Stimulated activated naive CD8-positive, alpha-beta T cell treated with anti-CD3 and anti-CD28 coated beads, Interleukin-15, Interleukin-2, amounts not matched to agents 100 U/mL and 50 U/mL, for 24 hours (primary cell): Measurements from ENCODE around the gene JDP2.

Source experiments
- ATAC-seq: fragments of 150-1000 bp; cut with Tn5 transposase; one replicate; pipeline ENCODE4 v1.10.0; 2021
- DNase-seq: peaks from one replicate; pipeline ENCODE4 v3.0.0; 2021

Gene JDP2

DNA sequence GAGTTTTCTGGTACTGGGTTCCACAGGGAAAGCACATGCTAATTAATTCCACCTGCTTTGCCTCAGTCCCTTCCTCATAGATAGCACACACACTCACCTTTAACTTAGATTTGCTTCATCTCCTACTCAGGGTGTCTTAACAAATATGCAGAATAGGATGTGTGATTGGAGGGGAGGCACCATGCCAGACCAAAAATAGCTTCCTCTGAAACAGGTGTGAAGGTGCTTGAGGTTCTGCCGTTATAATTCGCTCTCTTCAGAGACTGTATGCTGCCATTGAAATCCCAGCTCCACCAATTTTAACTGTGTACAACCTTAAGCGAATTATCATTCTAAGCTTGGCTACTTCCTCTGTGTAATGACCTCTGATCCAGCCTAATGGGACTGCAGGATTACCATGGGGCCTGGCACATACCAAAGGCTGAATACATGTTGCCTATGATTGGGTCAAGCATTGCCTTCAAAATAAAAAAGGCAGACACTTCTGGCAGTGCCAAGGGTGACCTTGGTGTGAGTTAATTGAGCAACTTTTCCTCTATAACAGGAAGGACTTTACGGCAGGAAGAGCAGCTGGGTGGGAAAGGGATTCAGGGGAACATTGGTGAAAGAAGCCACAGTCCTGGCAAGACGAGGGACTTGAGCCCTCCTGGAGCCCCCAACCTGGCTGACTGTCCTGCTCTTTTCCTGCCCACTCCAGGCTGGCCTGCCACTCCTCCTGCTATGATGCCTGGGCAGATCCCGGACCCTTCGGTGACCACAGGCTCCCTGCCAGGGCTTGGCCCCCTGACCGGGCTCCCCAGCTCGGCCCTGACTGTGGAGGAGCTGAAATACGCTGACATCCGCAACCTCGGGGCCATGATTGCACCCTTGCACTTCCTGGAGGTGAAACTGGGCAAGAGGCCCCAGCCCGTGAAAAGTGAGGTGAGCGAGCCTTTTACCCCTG is 9.7 kb downstream of the JDP2 start:
- DNase-seq (no peak), ATAC-seq (no peak)

DNA sequence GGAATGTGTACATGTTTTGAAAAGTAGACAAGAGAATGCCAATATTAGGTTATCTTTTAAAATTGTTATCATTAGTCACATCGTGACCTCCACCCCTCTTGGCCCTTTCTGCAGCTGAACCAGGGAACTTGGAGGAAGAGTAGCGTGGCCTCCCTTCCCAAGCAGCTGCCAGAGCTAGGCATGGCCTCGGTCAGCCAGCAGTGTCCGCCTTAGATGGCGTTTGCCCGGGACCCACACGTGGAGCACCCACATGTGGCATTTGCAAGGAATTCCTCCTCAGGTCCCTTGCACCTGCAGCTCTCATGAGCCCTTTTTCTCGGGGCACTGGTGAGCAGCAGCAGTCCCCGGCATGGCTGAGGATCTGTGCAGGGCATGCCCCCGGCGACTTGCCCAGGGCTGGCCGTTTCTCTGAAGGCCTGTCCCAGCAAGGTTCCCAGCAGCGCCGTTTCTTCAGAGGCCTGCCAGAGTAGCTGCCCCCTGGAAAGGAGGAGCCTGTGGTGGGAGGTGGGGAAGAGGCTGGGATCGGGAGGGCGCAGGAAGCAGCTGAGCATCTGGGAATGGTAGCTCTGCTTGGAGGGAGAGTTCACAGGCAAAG is 10.8 kb downstream of the JDP2 start:
- DNase-seq (no peak), ATAC-seq (no peak)

DNA sequence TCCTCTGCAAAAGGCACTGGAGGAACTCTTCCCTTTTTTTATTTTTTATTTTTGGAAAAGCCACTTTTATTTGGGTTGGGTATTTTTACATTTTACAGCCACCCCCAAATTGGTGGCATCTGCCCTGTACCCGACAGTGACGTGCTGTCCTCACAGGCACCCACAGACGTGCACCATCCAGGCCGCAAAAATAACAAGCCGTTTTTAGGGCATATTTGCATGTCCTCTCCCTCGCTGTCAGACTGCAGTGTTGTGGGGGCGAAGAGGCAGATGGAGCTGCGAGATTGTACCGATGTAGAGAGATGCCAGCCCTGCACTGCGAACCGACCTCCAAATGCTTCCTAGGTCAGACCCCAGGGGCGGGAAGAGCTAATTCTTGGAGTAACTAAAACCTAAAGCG is 12.2 kb downstream of the JDP2 start:
- DNase-seq (no peak), ATAC-seq (no peak)

- ATAC-seq (no peak), DNase-seq (no peak)
Measured at GRCh38 chr14:75440733-75441477, 13.1 kb downstream of the JDP2 start.

DNA sequence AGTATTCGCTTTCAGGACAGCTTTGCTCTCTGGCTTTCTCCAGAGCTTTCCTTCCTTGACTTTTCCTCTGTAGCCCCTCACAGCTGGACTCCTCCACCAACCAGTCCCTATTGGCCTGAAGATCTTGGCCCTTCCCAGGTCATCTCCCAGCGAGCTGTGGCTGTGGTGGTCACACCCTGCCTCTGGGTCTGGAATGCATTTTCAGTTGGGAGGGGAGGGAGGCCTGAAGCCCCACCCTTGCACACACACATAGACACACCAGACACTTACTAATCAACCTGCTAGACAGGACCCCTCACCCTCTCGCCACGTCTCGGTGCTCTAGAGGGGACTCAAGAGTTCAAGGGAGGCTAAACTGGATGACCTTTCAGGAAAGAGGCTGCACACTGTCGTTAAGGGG is 13.9 kb downstream of the JDP2 start:
- no peak for DNase-seq
- ATAC-seq, result no peak

DNA sequence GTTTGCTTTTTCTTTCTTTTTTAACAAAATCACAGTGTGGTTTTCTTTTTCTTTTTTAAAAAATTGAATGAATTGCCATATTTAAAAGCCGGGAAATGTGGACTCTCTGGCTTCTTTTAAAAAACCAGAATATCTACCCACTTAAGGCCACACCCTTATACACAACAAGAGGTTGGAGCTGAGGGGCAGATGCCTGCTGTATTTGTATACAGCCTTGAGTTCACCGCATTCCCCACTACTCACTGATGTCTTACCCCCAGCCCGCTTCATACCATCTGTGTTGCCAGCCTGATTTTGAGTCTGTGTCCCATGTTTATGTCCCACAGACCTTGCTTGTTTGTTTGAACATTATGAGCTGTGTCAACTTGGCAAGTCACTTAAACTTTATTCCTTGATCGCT is 14.3 kb downstream of the JDP2 start:
- DNase-seq, result no peak
- ATAC-seq, result no peak

DNA sequence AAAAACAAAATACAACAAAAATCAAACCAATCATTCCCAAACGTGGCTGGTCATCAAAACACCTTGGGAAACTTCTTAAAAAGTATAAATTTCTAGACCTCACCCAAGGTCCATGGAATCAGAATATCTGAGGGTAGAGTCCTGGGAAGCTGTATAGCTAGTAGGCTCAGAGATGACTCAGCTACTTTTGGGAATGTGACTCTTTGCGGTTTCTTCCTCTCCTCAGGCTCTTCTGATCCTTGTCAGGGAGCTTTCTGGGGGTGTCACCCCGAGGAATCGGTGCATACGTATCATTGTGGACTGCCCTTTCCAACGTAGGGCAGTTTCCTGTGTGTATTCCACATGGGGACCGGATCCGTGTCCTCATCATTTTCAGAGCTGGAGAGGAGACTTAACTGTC is 14.8 kb downstream of the JDP2 start:
- ATAC-seq, result no peak
- no peak for DNase-seq

- no peak for DNase-seq
- ATAC-seq, result no peak
Measured at GRCh38 chr14:75443203-75443969, 15.6 kb downstream of the JDP2 start.

GRCh38 chr14:75445236-75445635 is 17.4 kb downstream of the JDP2 start:
- no peak for DNase-seq
- no peak for ATAC-seq

GRCh38 chr14:75445963-75446362 is 18.1 kb downstream of the JDP2 start:
- ATAC-seq (no peak), DNase-seq (no peak)

GRCh38 chr14:75446447-75446846 is 18.6 kb downstream of the JDP2 start:
- ATAC-seq, result no peak
- DNase-seq, result no peak

GRCh38 chr14:75448209-75448608 is 20.4 kb downstream of the JDP2 start:
- no peak for ATAC-seq
- DNase-seq, result no peak

DNA sequence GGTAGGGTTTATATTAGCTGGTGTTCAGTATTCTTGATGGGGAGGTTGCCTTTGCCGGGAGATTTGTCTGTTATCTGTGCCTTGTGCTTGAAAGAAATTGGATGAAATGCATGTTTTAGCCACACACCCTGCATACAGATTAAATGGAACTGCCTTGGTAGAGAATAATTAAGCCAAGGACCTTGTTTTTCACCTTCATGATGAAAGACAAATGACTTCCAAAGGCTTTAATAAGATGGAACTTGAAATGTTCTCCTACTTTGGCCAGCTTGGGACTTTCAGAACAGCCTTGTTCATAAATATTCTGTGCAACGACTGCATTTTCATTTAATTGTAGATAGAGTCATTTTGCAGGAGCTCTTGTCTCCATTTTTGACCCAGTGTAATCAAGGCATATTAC is 21.2 kb downstream of the JDP2 start:
- DNase-seq, result no peak
- no peak for ATAC-seq

- DNase-seq (no peak), ATAC-seq (no peak)
Measured at GRCh38 chr14:75449696-75450095, 21.9 kb downstream of the JDP2 start.

DNA sequence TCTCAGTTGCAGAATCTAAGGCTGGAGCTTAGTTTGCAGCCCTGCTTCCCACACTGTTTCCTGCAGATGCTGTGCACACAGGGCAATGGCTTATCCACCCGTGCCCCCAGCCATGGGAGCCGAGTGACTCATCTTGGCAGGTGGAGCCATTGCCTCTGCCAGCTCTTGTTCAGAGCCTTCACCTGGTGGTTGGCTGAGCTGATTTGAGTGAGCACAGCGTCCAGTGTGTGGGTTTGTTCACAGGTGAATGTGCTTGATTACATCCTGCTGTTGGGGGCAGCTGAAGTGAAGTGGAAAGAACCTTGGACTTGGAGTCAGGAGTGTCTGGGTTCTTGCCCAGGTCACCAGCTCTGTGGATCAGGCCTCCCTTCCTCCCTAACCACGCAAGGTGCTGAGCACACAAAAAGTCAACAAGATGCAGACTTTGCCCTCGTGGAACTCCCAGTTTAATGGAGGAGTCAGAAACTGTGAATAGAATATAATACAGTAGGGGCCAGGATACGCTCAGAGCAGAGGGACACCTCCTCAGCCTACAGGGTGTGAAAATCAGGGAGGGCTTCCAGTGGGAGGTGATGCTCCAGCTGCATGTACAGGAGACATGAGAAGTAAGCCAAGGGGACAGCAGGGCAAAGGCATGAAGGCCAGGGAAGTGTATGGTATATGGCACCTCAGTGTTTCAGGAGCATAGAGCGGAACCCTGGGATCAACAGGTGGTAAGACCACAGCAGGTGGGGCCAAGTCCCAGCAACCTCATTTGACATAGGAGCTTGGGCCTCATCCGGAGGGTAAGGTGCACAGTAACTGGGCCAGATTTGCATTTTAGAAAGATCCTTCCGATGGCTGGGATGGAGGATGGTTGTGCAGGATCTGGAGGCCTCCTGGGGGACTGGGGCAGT is 22.8 kb downstream of the JDP2 start:
- ATAC-seq (no peak), DNase-seq (no peak)

- DNase-seq, result no peak
- no peak for ATAC-seq
Measured at GRCh38 chr14:75452324-75452723, 24.5 kb downstream of the JDP2 start.

DNA sequence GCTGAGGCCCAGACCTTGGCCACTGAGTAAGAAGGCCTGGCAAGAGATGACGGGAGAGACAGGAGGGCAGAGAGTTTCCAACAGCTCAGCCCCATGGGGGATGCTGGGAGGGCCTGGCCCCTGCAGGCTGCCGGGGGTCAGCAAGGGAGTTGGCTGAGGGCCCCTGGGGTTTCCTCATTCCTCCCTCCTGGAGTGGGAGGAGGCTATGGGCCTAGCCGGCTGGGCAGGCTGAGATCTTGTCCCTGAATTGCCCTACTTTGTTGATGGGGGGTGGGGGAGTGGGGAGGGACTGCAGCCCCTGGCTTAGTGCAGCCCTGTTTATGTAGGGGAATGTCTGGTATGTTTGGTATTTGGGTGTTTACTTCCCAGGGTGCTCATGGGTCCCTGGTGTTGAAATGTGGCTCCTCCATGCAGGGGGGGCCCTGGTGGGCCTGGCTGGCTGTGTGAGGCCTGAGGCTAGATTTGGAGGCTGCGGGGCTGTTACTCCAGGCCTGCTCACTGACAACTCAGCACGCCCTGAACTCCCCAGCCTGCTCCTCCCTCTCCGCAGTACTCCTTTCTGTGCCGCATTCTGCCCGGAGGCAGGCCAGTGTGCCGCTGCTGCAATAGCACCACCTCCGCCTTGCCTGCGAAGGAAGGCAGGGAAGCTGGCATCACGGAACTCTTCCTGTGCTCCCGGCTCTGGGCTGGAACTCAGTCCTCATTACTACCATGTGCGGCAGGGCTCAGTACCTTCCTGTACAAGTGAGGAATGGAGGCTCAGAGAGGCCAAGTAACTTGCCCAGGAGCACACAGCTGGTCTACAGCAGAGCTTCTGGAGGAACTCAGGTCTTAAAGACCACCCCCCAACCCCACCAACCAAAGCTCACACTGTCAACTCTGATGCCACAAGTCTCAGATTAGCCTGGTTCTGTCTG is 25.3 kb downstream of the JDP2 start:
- ATAC-seq (no peak), DNase-seq (no peak)

DNA sequence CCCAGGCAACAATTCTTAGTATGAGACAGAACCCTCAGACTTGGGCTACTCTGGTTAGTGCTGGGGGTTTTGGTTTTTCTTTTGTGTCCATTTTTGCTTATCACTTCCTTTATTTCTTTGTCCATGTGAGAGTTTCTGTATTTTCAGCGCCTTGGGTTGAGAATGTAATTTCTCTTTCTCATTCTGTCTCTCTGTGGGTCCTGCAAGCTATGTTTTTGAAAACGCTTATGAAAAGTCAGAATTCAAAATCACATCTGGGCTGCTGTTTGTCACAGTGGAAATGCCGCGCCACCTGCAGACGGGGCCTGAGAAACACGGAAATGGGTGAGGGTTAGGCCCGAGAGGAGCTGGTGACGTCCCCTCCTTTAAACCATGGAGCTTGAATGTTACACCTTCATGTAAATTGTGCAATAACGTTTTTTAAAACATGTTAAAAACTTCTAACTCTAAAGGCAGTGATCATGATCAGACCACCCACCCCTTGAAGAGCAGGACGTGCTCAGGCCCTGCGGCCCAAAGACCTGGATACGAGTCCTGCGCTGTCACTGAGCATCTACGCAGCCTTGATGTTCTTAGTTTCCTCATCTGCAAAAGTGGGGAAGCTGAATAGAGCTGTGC is 26.1 kb downstream of the JDP2 start:
- DNase-seq, result peak; percentile 13
- no peak for ATAC-seq

DNA sequence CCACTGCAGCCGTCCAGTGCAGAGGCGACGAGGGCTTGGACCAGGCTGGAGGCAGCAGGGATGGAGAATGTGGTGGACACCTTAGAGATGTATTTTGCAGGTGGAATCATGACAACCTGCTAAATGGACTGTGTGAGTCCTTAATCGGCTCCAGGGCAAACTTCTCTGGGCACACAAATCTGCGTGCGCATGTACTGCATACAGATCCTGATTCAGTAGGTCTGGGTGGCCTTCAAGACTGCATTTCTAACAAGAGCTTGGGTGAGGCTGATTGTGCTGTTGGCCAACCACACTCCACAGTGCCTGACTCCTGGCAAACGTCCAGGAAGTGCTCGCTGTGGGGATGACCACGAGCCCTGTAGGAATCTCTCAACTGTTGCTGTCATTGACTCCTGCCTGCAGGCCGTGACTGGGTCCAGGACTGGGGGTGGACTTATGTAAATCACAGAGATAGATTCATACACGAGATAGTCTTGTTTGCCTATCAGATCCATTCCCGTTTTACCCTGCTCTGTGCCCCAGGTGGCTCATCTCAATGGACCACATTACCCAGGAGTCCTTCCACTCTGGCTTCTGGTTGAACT is 27.2 kb downstream of the JDP2 start:
- no peak for ATAC-seq
- no peak for DNase-seq
